ENCODE data around the gene ST8SIA3.

- TF ChIP-seq, protein P1, sequence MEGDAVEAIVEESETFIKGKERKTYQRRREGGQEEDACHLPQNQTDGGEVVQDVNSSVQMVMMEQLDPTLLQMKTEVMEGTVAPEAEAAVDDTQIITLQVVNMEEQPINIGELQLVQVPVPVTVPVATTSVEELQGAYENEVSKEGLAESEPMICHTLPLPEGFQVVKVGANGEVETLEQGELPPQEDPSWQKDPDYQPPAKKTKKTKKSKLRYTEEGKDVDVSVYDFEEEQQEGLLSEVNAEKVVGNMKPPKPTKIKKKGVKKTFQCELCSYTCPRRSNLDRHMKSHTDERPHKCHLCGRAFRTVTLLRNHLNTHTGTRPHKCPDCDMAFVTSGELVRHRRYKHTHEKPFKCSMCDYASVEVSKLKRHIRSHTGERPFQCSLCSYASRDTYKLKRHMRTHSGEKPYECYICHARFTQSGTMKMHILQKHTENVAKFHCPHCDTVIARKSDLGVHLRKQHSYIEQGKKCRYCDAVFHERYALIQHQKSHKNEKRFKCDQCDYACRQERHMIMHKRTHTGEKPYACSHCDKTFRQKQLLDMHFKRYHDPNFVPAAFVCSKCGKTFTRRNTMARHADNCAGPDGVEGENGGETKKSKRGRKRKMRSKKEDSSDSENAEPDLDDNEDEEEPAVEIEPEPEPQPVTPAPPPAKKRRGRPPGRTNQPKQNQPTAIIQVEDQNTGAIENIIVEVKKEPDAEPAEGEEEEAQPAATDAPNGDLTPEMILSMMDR (conservative IDR thresholded peaks at IDR 0.05; ENCODE audit: low read depth, low read length): no peak
- TF ChIP-seq POLR2A (IDR thresholded peaks at IDR 0.05; ENCODE audit: low read depth, low read length): no peak
- no peak for TF ChIP-seq USF2 (IDR thresholded peaks at IDR 0.05; ENCODE audit: low read depth, low read length)
- TF ChIP-seq CEBPB (IDR thresholded peaks at IDR 0.05; ENCODE audit: low read depth, low read length): no peak
- TF ChIP-seq MXI1 (IDR thresholded peaks at IDR 0.05; ENCODE audit: borderline replicate concordance, low read depth, low read length): no peak
- TF ChIP-seq CHD1 (IDR thresholded peaks at IDR 0.05; ENCODE audit: low read depth, low read length): no peak
- TF ChIP-seq RAD21 (IDR thresholded peaks at IDR 0.05; ENCODE audit: low read length): no peak
- no peak for TF ChIP-seq RFX5 (IDR thresholded peaks at IDR 0.05; ENCODE audit: low read depth, low read length)
- TF ChIP-seq MAFK (IDR thresholded peaks at IDR 0.05; ENCODE audit: low read depth, low read length): no peak
- no peak for TF ChIP-seq MAZ (IDR thresholded peaks at IDR 0.05; ENCODE audit: borderline replicate concordance, low read depth, low read length)
- TF ChIP-seq SMC3 (IDR thresholded peaks at IDR 0.05; ENCODE audit: low read depth, low read length): no peak
- no peak for TF ChIP-seq FOS (IDR thresholded peaks at IDR 0.05; ENCODE audit: low read depth, low read length)
- TF ChIP-seq RCOR1 (IDR thresholded peaks at IDR 0.05; ENCODE audit: insufficient replicate concordance, low read length): no peak
Observed at GRCh38 chr18:57320603-57321002, 31.8 kb upstream of the ST8SIA3 start.

All from IMR-90 (cell line).